WTC11 (cell line): ENCODE results near the gene SERPINE2. TPM values are rescaled to one million over a fixed set of nuclear protein-coding genes. Genes with fewer than 3 reads are reported as not detected.

Source experiments
- ATAC-seq: fragments of 200-7000 bp; cut with Tn5 transposase; 2 replicates; pipeline ENCODE4 v1.10.0; 2021; ENCODE audit warnings: mild to moderate bottlenecking, moderate library complexity
- CTCF ChIA-PET: fragments of 300-600 bp; sonication (Branson Sonifier 250); formaldehyde crosslinking; loops from one replicate; lab custom pipeline; 2021; ENCODE audit warnings: antibody characterized with exemption; lab: Charles Lee
- POLR2A ChIA-PET: fragments of 350-600 bp; sonication (Branson Sonifier 250); formaldehyde crosslinking; loops from one replicate; lab custom pipeline; 2021; ENCODE audit warnings: antibody characterized with exemption; lab: Charles Lee
- DNase-seq: peaks from one replicate; pipeline ENCODE4 v3.0.0; 2021; ENCODE audit warnings: low spot score
- H3K27ac Mint-ChIP-seq: 2 replicates; pipeline ENCODE4 v1.8.0; 2021; ENCODE audit warnings: mixed read lengths
- H3K27me3 Mint-ChIP-seq: 2 replicates; pipeline ENCODE4 v1.8.0; 2021; ENCODE audit warnings: low read depth, mild to moderate bottlenecking, moderate library complexity, mixed read lengths
- H3K36me3 Mint-ChIP-seq: 2 replicates; pipeline ENCODE4 v1.8.0; 2021; ENCODE audit warnings: mixed read lengths
- H3K4me1 Mint-ChIP-seq: 2 replicates; pipeline ENCODE4 v1.8.0; 2022; ENCODE audit warnings: mixed read lengths
- H3K4me3 Mint-ChIP-seq: 2 replicates; pipeline ENCODE4 v1.8.0; 2021; ENCODE audit warnings: mild to moderate bottlenecking, moderate library complexity, mixed read lengths
- H3K9me3 Mint-ChIP-seq: 2 replicates; pipeline ENCODE4 v1.8.0; 2021; ENCODE audit warnings: mixed read lengths
- CBFB ChIP-seq: sonication (generic); formaldehyde crosslinking; IDR thresholded peaks from 2 replicates; pipeline ENCODE4 v1.8.1; 2022; ENCODE audit warnings: mild to moderate bottlenecking, low read depth, missing genetic modification reagents
- GTF2I ChIP-seq: fragments of 250-450 bp; sonication (Bioruptor Pico); conservative IDR thresholded peaks from 2 replicates; pipeline ENCODE4 v1.4.0; 2021; ENCODE audit warnings: mild to moderate bottlenecking
- JAZF1 ChIP-seq: fragments of 250-450 bp; sonication (Bioruptor Pico); IDR thresholded peaks from 2 replicates; pipeline ENCODE4 v1.9.0; 2021; ENCODE audit warnings: moderate library complexity, mild to moderate bottlenecking, inconsistent platforms
- PRRX2 ChIP-seq: fragments of 250-450 bp; sonication (Bioruptor Pico); IDR thresholded peaks from 2 replicates; pipeline ENCODE4 v1.8.0; 2021; ENCODE audit warnings: mild to moderate bottlenecking
- RORB ChIP-seq: fragments of 250-450 bp; sonication (Bioruptor Pico); IDR thresholded peaks from 2 replicates; pipeline ENCODE4 v1.9.0; 2021; ENCODE audit warnings: mild to moderate bottlenecking
- SMAD4 ChIP-seq: sonication (generic); formaldehyde crosslinking; IDR thresholded peaks from 2 replicates; pipeline ENCODE4 v1.8.0; 2022; ENCODE audit warnings: mild to moderate bottlenecking, missing genetic modification reagents
- ZBTB21 ChIP-seq: sonication (generic); formaldehyde crosslinking; IDR thresholded peaks from 2 replicates; pipeline ENCODE4 v1.8.1; 2023; ENCODE audit warnings: mild to moderate bottlenecking, missing genetic modification reagents, borderline replicate concordance
- ZNF138 ChIP-seq: sonication (generic); formaldehyde crosslinking; conservative IDR thresholded peaks from 2 replicates; pipeline ENCODE4 v1.8.1; 2022; ENCODE audit warnings: mild to moderate bottlenecking, moderate library complexity, missing genetic modification reagents
- ZNF219 ChIP-seq: sonication (generic); formaldehyde crosslinking; IDR thresholded peaks from 2 replicates; pipeline ENCODE4 v1.8.0; 2023; ENCODE audit warnings: missing genetic modification reagents, mild to moderate bottlenecking, borderline replicate concordance
- ZNF263 ChIP-seq: sonication (generic); formaldehyde crosslinking; IDR thresholded peaks from 2 replicates; pipeline ENCODE4 v1.8.1; 2022; ENCODE audit warnings: low read depth, mild to moderate bottlenecking, moderate library complexity, missing genetic modification reagents
- total RNA-seq: library from RNA; stranded (reverse); gene quantifications from 3 replicates; pipeline ENCODE4 v1.2.3, GENCODE V29; 2021
- TF ChIP-seq, protein P1 (sequence below): sonication (generic); formaldehyde crosslinking; IDR thresholded peaks from 2 replicates; pipeline ENCODE4 v1.8.1; 2023; ENCODE audit warnings: mild to moderate bottlenecking, missing genetic modification reagents
- TF ChIP-seq, protein P2 (sequence below): fragments of 250-450 bp; sonication (Bioruptor Pico); IDR thresholded peaks from 2 replicates; pipeline ENCODE4 v1.8.0; 2021; ENCODE audit warnings: mild to moderate bottlenecking
- TF ChIP-seq, protein P3 (sequence below): sonication (generic); formaldehyde crosslinking; conservative IDR thresholded peaks from 2 replicates; pipeline ENCODE4 v1.8.1; 2023; ENCODE audit warnings: mild to moderate bottlenecking, low read depth, missing genetic modification reagents, moderate library complexity
- TF ChIP-seq, protein P4 (sequence below): sonication (generic); formaldehyde crosslinking; conservative IDR thresholded peaks from 2 replicates; pipeline ENCODE4 v1.8.1; 2022; ENCODE audit warnings: mild to moderate bottlenecking, missing genetic modification reagents
- TF ChIP-seq, protein P5 (sequence below): sonication (generic); formaldehyde crosslinking; IDR thresholded peaks from 2 replicates; pipeline ENCODE4 v1.8.1; 2023; ENCODE audit warnings: mild to moderate bottlenecking, missing genetic modification reagents, moderate library complexity
- TF ChIP-seq, protein P6 (sequence below): sonication (generic); formaldehyde crosslinking; IDR thresholded peaks from 2 replicates; pipeline ENCODE4 v1.8.0; 2023; ENCODE audit warnings: missing genetic modification reagents
- TF ChIP-seq, protein P7 (sequence below): sonication (generic); formaldehyde crosslinking; IDR thresholded peaks from 2 replicates; pipeline ENCODE4 v1.8.1; 2023; ENCODE audit warnings: mild to moderate bottlenecking, missing genetic modification reagents
- TF ChIP-seq, protein P8 (sequence below): sonication (generic); formaldehyde crosslinking; IDR thresholded peaks from 2 replicates; pipeline ENCODE4 v1.8.1; 2022; ENCODE audit warnings: mild to moderate bottlenecking, missing genetic modification reagents, moderate library complexity, borderline replicate concordance
- TF ChIP-seq, protein P9 (sequence below): fragments of 250-450 bp; sonication (Bioruptor Pico); IDR thresholded peaks from 2 replicates; pipeline ENCODE4 v1.9.0; 2021; ENCODE audit warnings: mild to moderate bottlenecking, borderline replicate concordance
- TF ChIP-seq, protein P10 (sequence below): sonication (generic); formaldehyde crosslinking; IDR thresholded peaks from 2 replicates; pipeline ENCODE4 v1.8.1; 2023; ENCODE audit warnings: mild to moderate bottlenecking, moderate library complexity, missing genetic modification reagents

Gene SERPINE2
- total RNA-seq, 1 experiment from 2014 or later, result 60.4 TPM

DNA sequence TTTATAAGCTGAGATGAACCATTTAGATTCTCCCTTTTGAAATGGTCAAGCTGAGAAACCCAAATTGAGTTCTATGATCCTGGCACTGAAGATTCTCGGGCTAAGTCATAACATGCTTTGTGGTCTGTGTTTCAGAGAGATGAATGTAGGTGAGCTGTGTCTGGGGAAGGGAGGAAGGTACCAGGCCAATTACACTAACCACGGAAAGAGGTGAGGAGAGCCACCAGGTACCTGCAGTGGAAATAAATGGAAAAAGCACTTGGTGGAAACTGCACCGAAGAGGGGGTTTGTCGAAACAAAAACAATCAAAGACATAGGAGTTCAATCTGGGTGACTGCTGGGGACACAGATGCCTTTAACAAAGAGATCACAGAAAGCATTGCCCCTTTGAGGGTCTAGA lies 82.8 kb downstream of the SERPINE2 start (continued):
- TF ChIP-seq, protein P1, sequence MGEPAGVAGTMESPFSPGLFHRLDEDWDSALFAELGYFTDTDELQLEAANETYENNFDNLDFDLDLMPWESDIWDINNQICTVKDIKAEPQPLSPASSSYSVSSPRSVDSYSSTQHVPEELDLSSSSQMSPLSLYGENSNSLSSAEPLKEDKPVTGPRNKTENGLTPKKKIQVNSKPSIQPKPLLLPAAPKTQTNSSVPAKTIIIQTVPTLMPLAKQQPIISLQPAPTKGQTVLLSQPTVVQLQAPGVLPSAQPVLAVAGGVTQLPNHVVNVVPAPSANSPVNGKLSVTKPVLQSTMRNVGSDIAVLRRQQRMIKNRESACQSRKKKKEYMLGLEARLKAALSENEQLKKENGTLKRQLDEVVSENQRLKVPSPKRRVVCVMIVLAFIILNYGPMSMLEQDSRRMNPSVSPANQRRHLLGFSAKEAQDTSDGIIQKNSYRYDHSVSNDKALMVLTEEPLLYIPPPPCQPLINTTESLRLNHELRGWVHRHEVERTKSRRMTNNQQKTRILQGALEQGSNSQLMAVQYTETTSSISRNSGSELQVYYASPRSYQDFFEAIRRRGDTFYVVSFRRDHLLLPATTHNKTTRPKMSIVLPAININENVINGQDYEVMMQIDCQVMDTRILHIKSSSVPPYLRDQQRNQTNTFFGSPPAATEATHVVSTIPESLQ, result no peak
- no peak for TF ChIP-seq SMAD4
- TF ChIP-seq, protein P2, sequence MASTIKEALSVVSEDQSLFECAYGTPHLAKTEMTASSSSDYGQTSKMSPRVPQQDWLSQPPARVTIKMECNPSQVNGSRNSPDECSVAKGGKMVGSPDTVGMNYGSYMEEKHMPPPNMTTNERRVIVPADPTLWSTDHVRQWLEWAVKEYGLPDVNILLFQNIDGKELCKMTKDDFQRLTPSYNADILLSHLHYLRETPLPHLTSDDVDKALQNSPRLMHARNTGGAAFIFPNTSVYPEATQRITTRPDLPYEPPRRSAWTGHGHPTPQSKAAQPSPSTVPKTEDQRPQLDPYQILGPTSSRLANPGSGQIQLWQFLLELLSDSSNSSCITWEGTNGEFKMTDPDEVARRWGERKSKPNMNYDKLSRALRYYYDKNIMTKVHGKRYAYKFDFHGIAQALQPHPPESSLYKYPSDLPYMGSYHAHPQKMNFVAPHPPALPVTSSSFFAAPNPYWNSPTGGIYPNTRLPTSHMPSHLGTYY (CRISPR knock-in tag), result no peak
- no peak for TF ChIP-seq ZNF138
- TF ChIP-seq JAZF1, result no peak
- TF ChIP-seq ZNF263 (CRISPR knock-in tag), result no peak
- TF ChIP-seq, protein P3, sequence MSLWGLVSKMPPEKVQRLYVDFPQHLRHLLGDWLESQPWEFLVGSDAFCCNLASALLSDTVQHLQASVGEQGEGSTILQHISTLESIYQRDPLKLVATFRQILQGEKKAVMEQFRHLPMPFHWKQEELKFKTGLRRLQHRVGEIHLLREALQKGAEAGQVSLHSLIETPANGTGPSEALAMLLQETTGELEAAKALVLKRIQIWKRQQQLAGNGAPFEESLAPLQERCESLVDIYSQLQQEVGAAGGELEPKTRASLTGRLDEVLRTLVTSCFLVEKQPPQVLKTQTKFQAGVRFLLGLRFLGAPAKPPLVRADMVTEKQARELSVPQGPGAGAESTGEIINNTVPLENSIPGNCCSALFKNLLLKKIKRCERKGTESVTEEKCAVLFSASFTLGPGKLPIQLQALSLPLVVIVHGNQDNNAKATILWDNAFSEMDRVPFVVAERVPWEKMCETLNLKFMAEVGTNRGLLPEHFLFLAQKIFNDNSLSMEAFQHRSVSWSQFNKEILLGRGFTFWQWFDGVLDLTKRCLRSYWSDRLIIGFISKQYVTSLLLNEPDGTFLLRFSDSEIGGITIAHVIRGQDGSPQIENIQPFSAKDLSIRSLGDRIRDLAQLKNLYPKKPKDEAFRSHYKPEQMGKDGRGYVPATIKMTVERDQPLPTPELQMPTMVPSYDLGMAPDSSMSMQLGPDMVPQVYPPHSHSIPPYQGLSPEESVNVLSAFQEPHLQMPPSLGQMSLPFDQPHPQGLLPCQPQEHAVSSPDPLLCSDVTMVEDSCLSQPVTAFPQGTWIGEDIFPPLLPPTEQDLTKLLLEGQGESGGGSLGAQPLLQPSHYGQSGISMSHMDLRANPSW, result no peak
- no peak for TF ChIP-seq RORB (CRISPR knock-in tag)

DNA sequence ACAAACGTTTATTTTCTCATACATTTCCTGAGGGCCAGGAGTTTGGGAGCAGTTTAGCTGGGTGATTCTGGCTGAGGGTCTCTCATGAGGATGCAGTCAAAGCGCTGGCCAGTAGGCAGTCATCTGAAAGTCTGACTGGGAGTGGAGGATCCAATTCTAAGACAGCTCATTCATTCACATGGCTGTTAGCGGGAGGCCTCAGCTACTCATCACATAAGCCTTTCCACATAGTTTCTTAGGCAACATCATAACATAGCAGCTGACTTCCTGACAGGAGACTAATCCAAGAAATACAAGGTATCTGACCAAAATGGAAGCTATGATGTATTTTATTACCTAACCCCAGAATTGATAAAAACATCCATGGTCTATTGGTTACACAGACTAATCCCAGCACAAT lies 84.7 kb downstream of the SERPINE2 start:
- no peak overlapping the region for H3K4me3 Mint-ChIP-seq
- H3K4me1 Mint-ChIP-seq, result peaks cover 44% of the 10 kb centered on the region
- ChIA-PET CTCF (no interaction called here), POLR2A (interaction anchor here (1.3 kb wide), 1 partner anchor 9 kb away, joined by 5 read pairs; the partner anchor contains the start of gene WDFY1)
- ATAC-seq, result no peak
- no peak for DNase-seq
- no peaks in the 10 kb centered on the region for H3K36me3 Mint-ChIP-seq
- no peaks in the 10 kb centered on the region for H3K9me3 Mint-ChIP-seq
- no peaks in the 10 kb centered on the region; the same call in 1 of the 2 replicates for H3K27me3 Mint-ChIP-seq
- no peak overlapping the region for H3K27ac Mint-ChIP-seq
- TF ChIP-seq, protein P4, sequence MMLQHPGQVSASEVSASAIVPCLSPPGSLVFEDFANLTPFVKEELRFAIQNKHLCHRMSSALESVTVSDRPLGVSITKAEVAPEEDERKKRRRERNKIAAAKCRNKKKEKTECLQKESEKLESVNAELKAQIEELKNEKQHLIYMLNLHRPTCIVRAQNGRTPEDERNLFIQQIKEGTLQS, result no peak
- TF ChIP-seq, protein P5, sequence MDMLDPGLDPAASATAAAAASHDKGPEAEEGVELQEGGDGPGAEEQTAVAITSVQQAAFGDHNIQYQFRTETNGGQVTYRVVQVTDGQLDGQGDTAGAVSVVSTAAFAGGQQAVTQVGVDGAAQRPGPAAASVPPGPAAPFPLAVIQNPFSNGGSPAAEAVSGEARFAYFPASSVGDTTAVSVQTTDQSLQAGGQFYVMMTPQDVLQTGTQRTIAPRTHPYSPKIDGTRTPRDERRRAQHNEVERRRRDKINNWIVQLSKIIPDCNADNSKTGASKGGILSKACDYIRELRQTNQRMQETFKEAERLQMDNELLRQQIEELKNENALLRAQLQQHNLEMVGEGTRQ (CRISPR knock-in tag), result no peak
- TF ChIP-seq GTF2I (CRISPR knock-in tag) (no peak), ZNF219 (no peak), ZBTB21 (CRISPR knock-in tag) (no peak), RORB (CRISPR knock-in tag) (no peak), CBFB (CRISPR knock-in tag) (no peak), ZNF263 (CRISPR knock-in tag) (no peak), PRRX2 (CRISPR knock-in tag) (no peak)
- TF ChIP-seq, protein P6, sequence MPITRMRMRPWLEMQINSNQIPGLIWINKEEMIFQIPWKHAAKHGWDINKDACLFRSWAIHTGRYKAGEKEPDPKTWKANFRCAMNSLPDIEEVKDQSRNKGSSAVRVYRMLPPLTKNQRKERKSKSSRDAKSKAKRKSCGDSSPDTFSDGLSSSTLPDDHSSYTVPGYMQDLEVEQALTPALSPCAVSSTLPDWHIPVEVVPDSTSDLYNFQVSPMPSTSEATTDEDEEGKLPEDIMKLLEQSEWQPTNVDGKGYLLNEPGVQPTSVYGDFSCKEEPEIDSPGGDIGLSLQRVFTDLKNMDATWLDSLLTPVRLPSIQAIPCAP (CRISPR knock-in tag), result no peak
- TF ChIP-seq, protein P7, sequence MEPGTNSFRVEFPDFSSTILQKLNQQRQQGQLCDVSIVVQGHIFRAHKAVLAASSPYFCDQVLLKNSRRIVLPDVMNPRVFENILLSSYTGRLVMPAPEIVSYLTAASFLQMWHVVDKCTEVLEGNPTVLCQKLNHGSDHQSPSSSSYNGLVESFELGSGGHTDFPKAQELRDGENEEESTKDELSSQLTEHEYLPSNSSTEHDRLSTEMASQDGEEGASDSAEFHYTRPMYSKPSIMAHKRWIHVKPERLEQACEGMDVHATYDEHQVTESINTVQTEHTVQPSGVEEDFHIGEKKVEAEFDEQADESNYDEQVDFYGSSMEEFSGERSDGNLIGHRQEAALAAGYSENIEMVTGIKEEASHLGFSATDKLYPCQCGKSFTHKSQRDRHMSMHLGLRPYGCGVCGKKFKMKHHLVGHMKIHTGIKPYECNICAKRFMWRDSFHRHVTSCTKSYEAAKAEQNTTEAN (CRISPR knock-in tag), result no peak
- TF ChIP-seq, protein P8, sequence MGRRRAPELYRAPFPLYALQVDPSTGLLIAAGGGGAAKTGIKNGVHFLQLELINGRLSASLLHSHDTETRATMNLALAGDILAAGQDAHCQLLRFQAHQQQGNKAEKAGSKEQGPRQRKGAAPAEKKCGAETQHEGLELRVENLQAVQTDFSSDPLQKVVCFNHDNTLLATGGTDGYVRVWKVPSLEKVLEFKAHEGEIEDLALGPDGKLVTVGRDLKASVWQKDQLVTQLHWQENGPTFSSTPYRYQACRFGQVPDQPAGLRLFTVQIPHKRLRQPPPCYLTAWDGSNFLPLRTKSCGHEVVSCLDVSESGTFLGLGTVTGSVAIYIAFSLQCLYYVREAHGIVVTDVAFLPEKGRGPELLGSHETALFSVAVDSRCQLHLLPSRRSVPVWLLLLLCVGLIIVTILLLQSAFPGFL (CRISPR knock-in tag), result no peak
- TF ChIP-seq, protein P9, sequence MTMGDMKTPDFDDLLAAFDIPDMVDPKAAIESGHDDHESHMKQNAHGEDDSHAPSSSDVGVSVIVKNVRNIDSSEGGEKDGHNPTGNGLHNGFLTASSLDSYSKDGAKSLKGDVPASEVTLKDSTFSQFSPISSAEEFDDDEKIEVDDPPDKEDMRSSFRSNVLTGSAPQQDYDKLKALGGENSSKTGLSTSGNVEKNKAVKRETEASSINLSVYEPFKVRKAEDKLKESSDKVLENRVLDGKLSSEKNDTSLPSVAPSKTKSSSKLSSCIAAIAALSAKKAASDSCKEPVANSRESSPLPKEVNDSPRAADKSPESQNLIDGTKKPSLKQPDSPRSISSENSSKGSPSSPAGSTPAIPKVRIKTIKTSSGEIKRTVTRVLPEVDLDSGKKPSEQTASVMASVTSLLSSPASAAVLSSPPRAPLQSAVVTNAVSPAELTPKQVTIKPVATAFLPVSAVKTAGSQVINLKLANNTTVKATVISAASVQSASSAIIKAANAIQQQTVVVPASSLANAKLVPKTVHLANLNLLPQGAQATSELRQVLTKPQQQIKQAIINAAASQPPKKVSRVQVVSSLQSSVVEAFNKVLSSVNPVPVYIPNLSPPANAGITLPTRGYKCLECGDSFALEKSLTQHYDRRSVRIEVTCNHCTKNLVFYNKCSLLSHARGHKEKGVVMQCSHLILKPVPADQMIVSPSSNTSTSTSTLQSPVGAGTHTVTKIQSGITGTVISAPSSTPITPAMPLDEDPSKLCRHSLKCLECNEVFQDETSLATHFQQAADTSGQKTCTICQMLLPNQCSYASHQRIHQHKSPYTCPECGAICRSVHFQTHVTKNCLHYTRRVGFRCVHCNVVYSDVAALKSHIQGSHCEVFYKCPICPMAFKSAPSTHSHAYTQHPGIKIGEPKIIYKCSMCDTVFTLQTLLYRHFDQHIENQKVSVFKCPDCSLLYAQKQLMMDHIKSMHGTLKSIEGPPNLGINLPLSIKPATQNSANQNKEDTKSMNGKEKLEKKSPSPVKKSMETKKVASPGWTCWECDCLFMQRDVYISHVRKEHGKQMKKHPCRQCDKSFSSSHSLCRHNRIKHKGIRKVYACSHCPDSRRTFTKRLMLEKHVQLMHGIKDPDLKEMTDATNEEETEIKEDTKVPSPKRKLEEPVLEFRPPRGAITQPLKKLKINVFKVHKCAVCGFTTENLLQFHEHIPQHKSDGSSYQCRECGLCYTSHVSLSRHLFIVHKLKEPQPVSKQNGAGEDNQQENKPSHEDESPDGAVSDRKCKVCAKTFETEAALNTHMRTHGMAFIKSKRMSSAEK (CRISPR knock-in tag), result no peak
- TF ChIP-seq, protein P10, sequence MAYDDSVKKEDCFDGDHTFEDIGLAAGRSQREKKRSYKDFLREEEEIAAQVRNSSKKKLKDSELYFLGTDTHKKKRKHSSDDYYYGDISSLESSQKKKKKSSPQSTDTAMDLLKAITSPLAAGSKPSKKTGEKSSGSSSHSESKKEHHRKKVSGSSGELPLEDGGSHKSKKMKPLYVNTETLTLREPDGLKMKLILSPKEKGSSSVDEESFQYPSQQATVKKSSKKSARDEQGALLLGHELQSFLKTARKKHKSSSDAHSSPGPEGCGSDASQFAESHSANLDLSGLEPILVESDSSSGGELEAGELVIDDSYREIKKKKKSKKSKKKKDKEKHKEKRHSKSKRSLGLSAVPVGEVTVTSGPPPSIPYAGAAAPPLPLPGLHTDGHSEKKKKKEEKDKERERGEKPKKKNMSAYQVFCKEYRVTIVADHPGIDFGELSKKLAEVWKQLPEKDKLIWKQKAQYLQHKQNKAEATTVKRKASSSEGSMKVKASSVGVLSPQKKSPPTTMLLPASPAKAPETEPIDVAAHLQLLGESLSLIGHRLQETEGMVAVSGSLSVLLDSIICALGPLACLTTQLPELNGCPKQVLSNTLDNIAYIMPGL (CRISPR knock-in tag), result no peak
